Keratinocyte (primary cell): ENCODE data around the gene E2F1. TPM values are rescaled to one million over a fixed set of nuclear protein-coding genes. Genes with fewer than 3 reads are reported as not detected.

Experiments
- DNase-seq: peaks from one replicate; pipeline ENCODE4 v3.0.0-alpha.2; 2011; ENCODE audit warnings: low read depth, missing footprints, low spot score
- FAIRE-seq: peaks from 2 replicates; lab custom pipeline; 2011; peaks lifted over from hg19 to GRCh38; lab: Jason Lieb, UNC
- H2AFZ ChIP-seq: 2 replicates; pipeline ENCODE4 v1.6.0; 2012; ENCODE audit warnings: low read length, control low read depth, inconsistent platforms; ENCODE audit not compliant: control insufficient read depth
- H3K27ac ChIP-seq: 2 replicates; pipeline ENCODE4 v1.5.1; 2011; ENCODE audit warnings: low read length; ENCODE audit not compliant: control insufficient read depth, insufficient read depth
- H3K27me3 ChIP-seq: 3 replicates; pipeline ENCODE4 v1.6.0; 2011; ENCODE audit warnings: low read length; ENCODE audit not compliant: control insufficient read depth, insufficient read depth; ENCODE audit errors: extremely low read depth
- H3K36me3 ChIP-seq, 2 experiments: 2 replicates in 1 of 2; 3 replicates in 1 of 2; pipeline ENCODE4 v1.5.1; 2011; ENCODE audit warnings: low read length in 2 of 2, mild to moderate bottlenecking in 1 of 2; ENCODE audit not compliant: control insufficient read depth in 2 of 2, insufficient read depth in 2 of 2; ENCODE audit errors: extremely low read depth in 1 of 2
- H3K4me1 ChIP-seq: 3 replicates; pipeline ENCODE4 v1.5.1; 2011; ENCODE audit warnings: low read length; ENCODE audit not compliant: control insufficient read depth, insufficient read depth; ENCODE audit errors: extremely low read depth
- H3K4me2 ChIP-seq: 3 replicates; pipeline ENCODE4 v1.6.0; 2011; ENCODE audit warnings: low read depth, low read length; ENCODE audit not compliant: control insufficient read depth, insufficient read depth; ENCODE audit errors: extremely low read depth
- H3K4me3 ChIP-seq, 3 experiments: fragments of 200-600 bp in 1 of 3; sonication (generic) in 1 of 3; 2 replicates in 2 of 3; 3 replicates in 1 of 3; pipeline ENCODE4 v1.5.1; 2011 to 2016; ENCODE audit warnings: low read length in 3 of 3, mild to moderate bottlenecking in 3 of 3, control low read depth in 2 of 3, inconsistent platforms in 1 of 3, low read depth in 1 of 3, mixed read lengths in 1 of 3, mixed run types in 1 of 3, moderate library complexity in 1 of 3; ENCODE audit not compliant: control insufficient read depth in 2 of 3, insufficient read depth in 2 of 3; ENCODE audit errors: extremely low read depth in 1 of 3
- H3K79me2 ChIP-seq: 2 replicates; pipeline ENCODE4 v1.6.0; 2012; ENCODE audit warnings: low read length; ENCODE audit not compliant: control insufficient read depth, insufficient read depth
- H3K9ac ChIP-seq: 3 replicates; pipeline ENCODE4 v1.6.0; 2011; ENCODE audit warnings: low read length; ENCODE audit not compliant: control insufficient read depth, insufficient read depth; ENCODE audit errors: extremely low read depth
- H3K9me1 ChIP-seq: 3 replicates; pipeline ENCODE4 v1.6.0; 2011; ENCODE audit warnings: low read length; ENCODE audit not compliant: control insufficient read depth, insufficient read depth; ENCODE audit errors: extremely low read depth
- H3K9me3 ChIP-seq: 2 replicates; pipeline ENCODE4 v1.5.1; 2012; ENCODE audit warnings: low read depth, low read length; ENCODE audit not compliant: control insufficient read depth
- H4K20me1 ChIP-seq: 3 replicates; pipeline ENCODE4 v1.6.0; 2011; ENCODE audit warnings: low read length; ENCODE audit not compliant: control insufficient read depth, insufficient read depth; ENCODE audit errors: extremely low read depth
- CTCF ChIP-seq, 3 experiments: IDR thresholded peaks in 1 of 3; conservative IDR thresholded peaks in 1 of 3; optimal IDR thresholded peaks in 1 of 3; 2 replicates in 2 of 3; 3 replicates in 1 of 3; pipeline versions ENCODE3 to v1.5.1; 2011; ENCODE audit warnings: low read length in 3 of 3, mild to moderate bottlenecking in 3 of 3, moderate library complexity in 2 of 3, control low read depth in 1 of 3, inconsistent platforms in 1 of 3; ENCODE audit not compliant: insufficient read depth in 2 of 3; ENCODE audit errors: extremely low read depth in 1 of 3
- EZH2 ChIP-seq: IDR thresholded peaks from one replicate; pipeline ENCODE4 v1.6.1; 2012; ENCODE audit warnings: inconsistent platforms, mild to moderate bottlenecking, low read length, moderate library complexity
- dilution Hi-C: fragments of 300-500 bp; cut with MboI; formaldehyde crosslinking; loops from one replicate; pipeline ENCODE4 v1.7.0; 2020; ENCODE audit warnings: low sequenced_read_pairs; ENCODE audit not compliant: extremely low pct_ligation_motif_present
- polyA plus RNA-seq, 5 experiments: library from polyadenylated mRNA; depleted of rRNA in 3 of 5; stranded (reverse) in 3 of 5; stranded (forward) in 1 of 5; unstranded in 1 of 5; fragments of >200 nt; gene quantifications; 1 replicate in 1 of 5; 2 replicates in 3 of 5; 3 replicates in 1 of 5; pipeline versions ENCODE4 v1.2.1 to v1.2.3, GENCODE V29; 2011 to 2012; ENCODE audit warnings: missing spikeins in 2 of 5, low read depth in 1 of 5, low replicate concordance in 1 of 5

E2F1 gene
- polyA plus RNA-seq, 1 donor (not counting 4 experiments of a cell fraction or from before 2014, with no cell fraction given): 2.8 TPM

GRCh38 chr20:33687993-33688937, 2.1 kb upstream of the E2F1 start:
- DNase-seq (no peak), FAIRE-seq (no peak)
- H2AFZ ChIP-seq: no peak overlapping the region
- no peaks in the 10 kb centered on the region for H4K20me1 ChIP-seq
- dilution Hi-C loops: no loop called here
- no peaks in the 10 kb centered on the region for H3K27me3 ChIP-seq
- no peak for TF ChIP-seq EZH2
- no peak for TF ChIP-seq CTCF (optimal IDR thresholded peaks at IDR 0.05 in 1 of 3, IDR thresholded peaks at IDR 0.05 in 1 of 3, conservative IDR thresholded peaks at IDR 0.05 in 1 of 3; ENCODE audit: extremely low read depth in 1 of 3, insufficient read depth in 2 of 3, low read length in 3 of 3)
- H3K36me3 ChIP-seq: no peaks in the 10 kb centered on the region
- peaks cover 13% of the 10 kb centered on the region for H3K4me1 ChIP-seq
- H3K27ac ChIP-seq: no peak overlapping the region
- H3K9me3 ChIP-seq: no peaks in the 10 kb centered on the region
- H3K9ac ChIP-seq: no peak overlapping the region
- H3K79me2 ChIP-seq: peaks cover 12% of the 10 kb centered on the region
- H3K4me2 ChIP-seq: no peak overlapping the region
- H3K9me1 ChIP-seq: no peaks in the 10 kb centered on the region
- no peak overlapping the region for H3K4me3 ChIP-seq

- no peak for FAIRE-seq
- Histone ChIP-seq H3K9me3 (no peaks in the 10 kb centered on the region), H3K79me2 (peaks cover 12% of the 10 kb centered on the region), H3K4me3 (no peak overlapping the region), H3K27me3 (no peaks in the 10 kb centered on the region), H4K20me1 (no peaks in the 10 kb centered on the region), H2AFZ (no peak overlapping the region), H3K27ac (no peak overlapping the region), H3K9ac (no peak overlapping the region), H3K36me3 (no peaks in the 10 kb centered on the region), H3K4me2 (no peak overlapping the region), H3K9me1 (no peaks in the 10 kb centered on the region), H3K4me1 (peaks cover 13% of the 10 kb centered on the region)
- no peak for DNase-seq
- dilution Hi-C loops: no loop called here
- no peak for TF ChIP-seq EZH2
- no peak for TF ChIP-seq CTCF (optimal IDR thresholded peaks at IDR 0.05 in 1 of 3, IDR thresholded peaks at IDR 0.05 in 1 of 3, conservative IDR thresholded peaks at IDR 0.05 in 1 of 3; ENCODE audit: extremely low read depth in 1 of 3, insufficient read depth in 2 of 3, low read length in 3 of 3)
Observed at GRCh38 chr20:33687370-33687915, 1.3 kb upstream of the E2F1 start.
